Measurements from ENCODE around the gene GPR107.
"Not testable (repeated sequence)": the region's sequence is repeated elsewhere in the genome, so short reads cannot be mapped to it uniquely, and the experiment has no call there.

Gene GPR107

DNA sequence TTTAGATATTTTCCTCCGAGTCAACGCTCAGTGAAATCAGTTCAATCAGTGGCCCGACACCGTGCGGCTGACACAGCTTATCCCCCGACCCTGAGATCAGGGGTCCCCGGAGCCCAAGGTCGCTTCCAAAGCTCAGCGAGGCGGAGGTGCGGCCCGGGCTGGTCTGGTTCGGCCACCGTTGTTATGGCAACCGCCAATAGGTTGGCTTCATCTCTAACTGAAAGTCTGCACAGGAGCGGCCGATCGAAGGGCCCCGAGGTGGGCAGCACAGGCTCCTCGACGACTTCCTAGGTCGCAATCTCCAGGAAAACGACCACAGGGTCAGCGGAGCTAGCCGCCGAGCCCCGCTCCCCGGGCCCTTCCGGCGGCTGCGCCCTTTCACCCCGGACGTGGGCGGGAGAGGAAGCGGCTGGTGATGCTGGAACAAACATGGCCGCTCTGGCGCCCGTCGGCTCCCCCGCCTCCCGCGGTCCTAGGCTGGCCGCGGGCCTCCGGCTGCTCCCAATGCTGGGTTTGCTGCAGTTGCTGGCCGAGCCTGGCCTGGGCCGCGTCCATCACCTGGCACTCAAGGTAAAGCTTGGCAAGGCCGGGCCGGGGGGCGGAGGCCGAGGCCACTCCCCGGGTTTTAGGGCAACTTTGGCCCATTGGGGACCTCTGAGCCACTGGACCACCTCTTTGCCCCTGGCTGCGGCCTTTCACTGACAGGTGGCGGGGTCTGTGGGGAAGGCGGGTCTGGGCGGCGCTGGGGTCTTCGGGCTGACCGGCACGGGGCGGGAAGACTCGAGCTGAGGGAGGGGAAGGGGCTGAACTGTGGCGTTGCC lies at the start of gene GPR107:
GPR107 (plus strand) TSS at position 403 of the 821 bp plus-strand sequence; CDS start at position 430, 27 bp downstream.
- DNase-seq, result peak; percentile 84

DNA sequence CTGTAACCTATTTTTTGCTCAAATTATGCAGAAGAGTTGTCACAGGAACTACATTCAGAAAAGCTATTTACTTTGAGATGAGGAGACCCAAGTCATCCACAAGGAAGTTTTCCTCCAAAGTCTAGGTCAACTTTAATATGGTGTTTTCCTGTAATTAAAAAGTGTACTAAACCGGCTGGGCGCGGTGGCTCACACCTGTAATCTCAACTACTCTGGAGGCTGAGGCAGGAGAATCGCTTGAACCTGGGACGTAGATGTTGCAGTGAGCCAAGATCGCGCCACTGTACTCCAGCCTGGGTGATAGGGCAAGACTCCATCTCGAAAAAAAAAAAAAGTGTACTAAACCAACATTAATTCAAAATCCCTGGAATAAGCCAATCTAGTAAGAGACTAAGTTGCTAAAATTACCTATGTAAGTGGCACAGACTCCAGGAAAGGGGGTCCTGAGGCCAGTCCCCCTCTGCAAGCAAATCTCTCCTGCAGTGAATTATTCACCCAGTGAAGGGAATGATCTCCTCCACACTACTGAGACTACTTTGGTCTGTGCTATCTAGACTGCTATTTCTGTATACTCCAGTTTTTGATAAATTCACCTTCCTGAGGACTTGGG lies 49.7 kb upstream of the GPR107 start:
- no peak for DNase-seq

GRCh38 chr9:130006952-130007351 lies 46.8 kb upstream of the GPR107 start:
- not testable (repeated sequence) for DNase-seq

DNA sequence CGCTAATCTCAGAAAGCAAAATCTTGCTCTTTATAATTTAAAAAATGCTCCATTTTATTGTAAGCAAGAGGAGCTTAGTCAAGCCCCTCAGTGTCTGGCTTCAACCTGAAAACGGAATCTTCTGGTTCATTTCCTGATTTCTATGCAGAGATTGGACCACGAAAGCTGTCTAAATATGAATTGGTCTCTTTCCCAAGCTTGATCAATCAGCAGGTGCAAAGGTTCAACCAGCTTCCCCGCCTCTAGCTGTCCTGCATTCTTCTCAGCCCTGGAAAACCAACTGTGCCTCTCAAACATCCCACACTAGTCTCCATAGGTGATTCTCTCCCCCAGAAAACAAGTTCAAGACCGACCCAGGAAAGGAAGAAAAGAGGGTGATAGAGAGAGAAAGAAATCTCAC lies 45.2 kb upstream of the GPR107 start:
- no peak for DNase-seq

DNA sequence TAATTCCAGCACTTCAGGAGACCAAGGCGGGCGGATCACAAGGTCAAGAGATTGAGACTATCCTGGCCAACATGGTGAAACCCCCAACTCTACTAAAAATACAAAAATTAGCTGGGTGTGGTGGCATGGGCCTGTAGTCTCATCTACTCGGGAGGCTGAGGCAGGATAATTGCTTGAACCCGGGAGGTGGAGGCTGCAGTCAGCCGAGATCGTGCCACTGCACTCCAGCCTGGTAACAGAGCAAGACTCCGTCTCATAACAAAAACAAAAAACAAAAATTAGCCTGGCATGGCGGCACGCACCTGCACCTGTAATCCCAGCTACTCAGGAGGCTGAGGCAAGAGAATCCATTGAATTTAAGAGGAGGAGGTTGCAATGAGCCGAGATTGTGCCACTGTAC lies 44.2 kb upstream of the GPR107 start:
- DNase-seq, result not testable (repeated sequence)

GRCh38 chr9:130010151-130010988 lies 43.3 kb upstream of the GPR107 start:
- DNase-seq, result peak; percentile 71

GRCh38 chr9:130013326-130013725 lies 40.4 kb upstream of the GPR107 start:
- no peak for DNase-seq

DNA sequence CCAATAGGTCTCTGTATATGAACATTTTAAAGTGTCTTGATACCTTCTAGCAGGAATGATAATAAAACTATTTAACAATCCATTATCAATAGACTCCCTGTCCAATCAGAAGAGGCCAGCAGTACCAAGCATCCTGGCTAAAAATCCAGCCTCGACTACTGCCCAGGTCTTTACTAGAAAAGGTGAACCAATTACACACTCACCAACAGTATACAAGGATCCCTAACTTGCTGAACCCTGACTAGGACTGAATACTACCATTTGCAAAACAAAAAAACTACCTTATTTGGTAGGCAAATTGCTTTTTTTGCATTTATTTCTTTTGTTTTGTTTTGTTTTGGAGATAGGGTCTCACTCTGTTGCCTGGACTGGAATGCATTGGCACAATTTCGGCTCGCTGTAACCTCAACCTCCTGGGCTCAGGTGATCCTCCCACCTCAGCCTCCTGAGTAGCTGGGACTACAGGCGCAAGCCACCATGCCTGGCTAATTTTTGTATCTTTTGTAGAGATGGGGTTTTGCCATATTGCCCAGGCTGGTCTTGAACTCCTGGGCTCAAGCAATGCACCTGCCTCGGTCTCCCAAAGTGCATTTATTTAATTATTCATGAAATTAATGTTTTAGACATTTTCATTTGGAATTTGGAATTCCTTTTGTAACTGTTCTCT lies 38.2 kb upstream of the GPR107 start:
- DNase-seq, result no peak

DNA sequence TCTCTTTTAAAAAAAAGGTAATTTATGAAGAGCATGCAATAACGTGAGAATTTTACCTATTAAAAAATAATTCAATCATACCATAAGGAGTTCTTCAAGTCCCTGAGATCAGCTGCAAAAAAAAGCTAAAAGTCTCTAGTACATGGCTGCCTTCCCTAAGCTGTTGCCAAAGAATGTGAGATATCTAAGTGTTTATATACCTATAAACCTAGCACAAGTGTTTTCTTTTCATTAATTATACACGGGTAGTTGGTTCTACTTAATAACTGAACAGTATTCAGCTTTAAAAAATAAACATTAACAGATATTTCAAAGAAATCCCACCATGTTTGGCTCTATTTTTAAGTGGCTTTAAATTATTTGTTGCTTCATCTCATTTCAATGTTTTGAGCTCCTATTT lies 36.6 kb upstream of the GPR107 start:
- DNase-seq, result no peak

DNA sequence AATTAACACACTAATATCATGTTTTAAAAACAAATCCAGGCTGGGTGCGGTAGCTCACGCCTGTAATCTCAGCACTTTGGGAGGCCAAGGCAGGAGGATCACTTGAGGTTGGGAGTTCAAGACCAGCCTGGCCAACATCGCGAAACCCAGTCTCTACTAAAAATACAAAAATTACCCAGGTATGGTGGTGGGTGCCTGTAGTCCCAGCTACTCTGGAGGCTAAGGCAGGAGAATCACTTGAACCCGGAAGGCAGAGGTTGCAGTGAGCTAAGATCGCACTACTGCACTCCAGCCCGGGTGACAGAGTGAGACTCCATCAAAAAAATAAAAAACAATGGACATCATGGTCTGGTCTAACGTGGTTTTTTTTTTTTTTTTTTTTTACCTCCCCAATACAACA lies 36.2 kb upstream of the GPR107 start:
- not testable (repeated sequence) for DNase-seq

DNA sequence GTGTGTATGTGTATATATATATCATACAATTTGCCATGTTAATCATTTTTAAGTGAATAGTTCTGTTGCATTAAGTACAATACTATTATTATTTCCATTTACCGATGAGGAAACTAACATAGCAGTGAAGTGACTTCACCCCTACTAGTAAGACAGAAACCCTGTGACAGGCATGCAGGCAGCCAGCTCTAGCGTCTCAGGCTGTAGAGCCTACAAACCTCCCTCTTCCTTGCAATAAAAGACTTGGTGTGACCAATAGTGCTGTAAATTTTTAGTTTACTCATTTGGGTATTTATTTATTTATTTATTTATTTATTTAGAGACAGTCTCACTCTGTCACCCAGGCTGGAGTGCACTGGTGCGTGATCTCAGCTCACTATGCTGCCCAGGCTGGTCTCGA lies 35.4 kb upstream of the GPR107 start:
- DNase-seq, result no peak

GRCh38 chr9:130020618-130021017 lies 33.1 kb upstream of the GPR107 start:
- DNase-seq, result no peak

DNA sequence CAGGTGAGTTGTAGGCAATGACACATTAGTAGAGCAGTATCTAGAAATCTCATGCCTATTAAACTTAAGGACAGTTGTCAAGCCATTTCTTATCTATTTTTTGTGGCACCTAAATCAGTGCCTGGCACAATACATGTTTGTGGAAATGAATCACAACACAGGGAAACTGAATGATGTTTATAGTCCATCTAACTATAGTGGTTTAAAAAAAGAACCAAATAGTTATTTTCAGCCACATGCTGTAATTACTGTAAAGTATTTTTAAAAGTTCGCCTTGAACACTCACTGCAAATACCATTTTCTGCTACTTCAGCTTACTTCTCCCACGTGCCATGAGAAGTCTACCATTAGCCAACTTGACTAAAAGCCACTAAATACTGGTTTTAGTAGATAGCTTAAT lies 32.6 kb upstream of the GPR107 start:
- no peak for DNase-seq

DNA sequence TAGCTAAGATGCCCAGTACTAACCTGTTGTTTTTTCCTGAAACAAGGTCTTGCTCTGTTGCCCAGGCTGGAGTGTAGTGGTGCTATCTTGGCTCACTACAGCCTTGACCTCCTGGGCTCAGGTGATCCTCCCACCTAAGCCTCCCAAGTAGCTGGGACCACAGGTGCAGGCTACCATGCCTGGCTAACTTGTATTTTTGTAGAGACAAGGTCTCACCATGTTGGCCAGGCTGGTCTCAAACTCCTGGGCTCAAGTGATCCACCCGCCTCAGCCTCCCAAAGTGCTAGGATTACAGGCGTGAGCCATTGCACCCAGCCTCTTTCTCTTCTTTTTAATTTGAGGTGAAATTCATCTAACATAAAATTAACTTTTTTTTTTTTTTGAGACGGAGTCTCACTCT lies 31.9 kb upstream of the GPR107 start:
- DNase-seq, result not testable (repeated sequence)

GRCh38 chr9:130022566-130023143 lies 31.1 kb upstream of the GPR107 start:
- no peak for DNase-seq

GRCh38 chr9:130023144-130023787 lies 30.4 kb upstream of the GPR107 start:
- no peak for DNase-seq

DNA sequence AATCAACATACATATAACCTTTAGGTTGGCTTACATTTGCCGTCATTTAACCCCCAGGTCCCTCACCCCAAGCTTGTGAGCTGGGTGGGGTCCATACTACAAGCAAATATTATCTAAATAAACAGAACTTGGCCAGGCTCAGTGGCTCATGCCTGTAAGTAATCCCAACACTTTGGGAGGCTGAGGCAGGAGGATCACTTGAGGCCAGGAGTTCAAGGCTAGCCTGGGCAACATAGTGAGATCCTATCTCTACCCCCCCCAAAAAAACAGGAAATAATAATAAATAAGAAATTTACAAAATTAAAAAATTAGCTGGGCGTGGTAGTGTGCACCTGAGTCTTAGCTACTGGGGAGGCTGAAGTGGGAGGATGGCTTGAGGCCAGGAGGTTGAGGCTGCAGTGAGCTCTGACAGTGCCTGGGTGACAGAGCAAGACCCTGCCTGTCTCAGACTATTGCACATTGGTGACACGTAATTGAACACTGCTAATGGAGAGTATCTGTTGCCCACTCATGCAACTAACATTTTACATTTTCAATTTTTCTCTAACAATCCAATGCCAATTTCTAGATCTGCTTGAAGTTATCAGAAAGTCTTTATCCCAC lies 29.6 kb upstream of the GPR107 start:
- DNase-seq, result no peak

- DNase-seq, result no peak
These were observed 29.1 kb upstream of the GPR107 start for GRCh38 chr9:130024597-130024994.

- DNase-seq, result no peak
These were observed 26.9 kb upstream of the GPR107 start for GRCh38 chr9:130026583-130027340.

DNA sequence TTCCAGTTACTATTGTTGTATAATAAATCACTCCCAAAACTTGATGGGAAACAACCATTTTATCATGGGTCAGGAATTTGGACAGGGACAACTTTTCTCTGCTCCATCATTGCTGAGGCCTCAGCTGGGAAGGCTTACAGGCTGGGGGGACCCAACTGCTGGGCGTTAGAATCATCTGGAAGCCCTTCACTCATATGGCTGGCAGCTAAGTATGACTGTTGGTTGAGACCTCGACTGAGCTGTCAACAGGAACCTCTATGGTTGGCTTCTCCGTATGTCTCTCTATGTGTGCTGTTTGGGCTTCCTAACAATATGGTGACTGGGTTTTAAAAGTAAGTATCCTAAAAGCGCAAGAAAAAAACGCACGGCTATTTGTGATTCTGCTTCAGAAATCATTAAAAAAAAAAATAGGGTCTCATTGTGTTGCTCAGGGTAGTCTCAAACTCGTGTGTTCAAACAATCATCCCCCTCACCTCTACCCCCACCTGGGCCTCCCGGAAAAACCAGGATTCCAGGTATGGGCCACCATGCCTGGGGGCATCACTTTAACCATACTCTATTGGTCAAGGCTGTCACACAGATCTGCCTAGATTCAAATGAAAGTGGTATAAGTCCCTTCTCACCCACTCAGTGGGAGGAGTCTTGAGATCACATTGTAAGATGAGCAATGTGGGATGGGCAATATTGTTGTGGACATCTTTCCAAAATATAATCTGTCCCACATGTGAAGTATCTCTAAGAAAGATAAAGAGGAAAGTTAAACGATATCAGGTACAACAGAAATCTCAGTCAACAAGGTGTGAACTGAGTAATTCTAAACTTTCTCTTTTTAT lies 26.0 kb upstream of the GPR107 start:
- DNase-seq, result no peak

Data from stimulated activated CD4-positive, alpha-beta T cell treated with anti-CD3 and anti-CD28 coated beads, Interleukin-4, amount 100 ng/mL, for 24 hours (primary cell).